ENCODE data around the gene NUPR2.

DNA sequence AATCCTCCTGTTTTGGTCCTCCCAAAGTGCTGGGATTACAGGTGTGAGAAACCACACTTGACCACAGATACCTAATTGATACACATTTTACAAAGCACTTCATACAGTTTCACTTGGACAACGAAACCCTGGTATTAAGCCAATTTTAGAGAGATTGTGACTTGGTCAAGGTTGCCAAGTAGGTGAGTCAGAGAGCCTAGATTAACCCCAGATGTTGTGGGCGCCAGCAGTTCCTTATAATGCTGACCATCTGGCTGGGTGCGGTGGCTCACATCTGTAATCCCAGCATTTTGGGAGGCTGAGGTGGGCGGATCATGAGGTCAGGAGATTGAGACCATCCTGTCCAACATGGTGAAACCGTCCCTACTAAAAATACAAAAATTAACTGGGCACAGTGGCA lies 18.5 kb downstream of the NUPR2 start:
- TF ChIP-seq, protein P1, sequence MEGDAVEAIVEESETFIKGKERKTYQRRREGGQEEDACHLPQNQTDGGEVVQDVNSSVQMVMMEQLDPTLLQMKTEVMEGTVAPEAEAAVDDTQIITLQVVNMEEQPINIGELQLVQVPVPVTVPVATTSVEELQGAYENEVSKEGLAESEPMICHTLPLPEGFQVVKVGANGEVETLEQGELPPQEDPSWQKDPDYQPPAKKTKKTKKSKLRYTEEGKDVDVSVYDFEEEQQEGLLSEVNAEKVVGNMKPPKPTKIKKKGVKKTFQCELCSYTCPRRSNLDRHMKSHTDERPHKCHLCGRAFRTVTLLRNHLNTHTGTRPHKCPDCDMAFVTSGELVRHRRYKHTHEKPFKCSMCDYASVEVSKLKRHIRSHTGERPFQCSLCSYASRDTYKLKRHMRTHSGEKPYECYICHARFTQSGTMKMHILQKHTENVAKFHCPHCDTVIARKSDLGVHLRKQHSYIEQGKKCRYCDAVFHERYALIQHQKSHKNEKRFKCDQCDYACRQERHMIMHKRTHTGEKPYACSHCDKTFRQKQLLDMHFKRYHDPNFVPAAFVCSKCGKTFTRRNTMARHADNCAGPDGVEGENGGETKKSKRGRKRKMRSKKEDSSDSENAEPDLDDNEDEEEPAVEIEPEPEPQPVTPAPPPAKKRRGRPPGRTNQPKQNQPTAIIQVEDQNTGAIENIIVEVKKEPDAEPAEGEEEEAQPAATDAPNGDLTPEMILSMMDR (conservative IDR thresholded peaks at IDR 0.05 in 1 of 2, IDR thresholded peaks at IDR 0.05 in 1 of 2; ENCODE audit: extremely low read depth in 1 of 2, insufficient read depth in 1 of 2, low read depth in 1 of 2, low read length in 2 of 2): no peak
- no peak for TF ChIP-seq EZH2 (IDR thresholded peaks at IDR 0.05; ENCODE audit: borderline replicate concordance, low read length)

Measured in mammary epithelial cell (primary cell).